IMR-90 (cell line): Measurements from ENCODE around the gene ZYX. TPM values are rescaled to one million over a fixed set of nuclear protein-coding genes. Genes with fewer than 3 reads are reported as not detected.
"Not testable (repeated sequence)": the region's sequence is repeated elsewhere in the genome, so short reads cannot be mapped to it uniquely, and the experiment has no call there.

Experiments
- ATAC-seq: fragments of 200-7000 bp; cut with Tn5 transposase; 2 replicates; pipeline ENCODE4 v1.9.1; 2020; ENCODE audit warnings: low read depth, mild to moderate bottlenecking, moderate library complexity
- BruUV-seq: library from RNA; stranded (reverse); fragments of 400-500 nt; replicated peaks from 2 replicates; lab custom pipeline; 2021; lab: Mats Ljungman, UMichigan
- CTCF ChIA-PET: fragments of 300-600 bp; formaldehyde crosslinking; extraction: SDS; loops from one replicate; lab custom pipeline; 2021; ENCODE audit warnings: antibody characterized with exemption; lab: Yijun Ruan, JAX
- POLR2A ChIA-PET: fragments of 300-600 bp; sonication (Branson Sonifier 250); formaldehyde crosslinking; loops from one replicate; lab custom pipeline; 2022; ENCODE audit warnings: antibody characterized with exemption; ENCODE audit not compliant: unreplicated experiment; lab: Charles Lee
- DNase-seq: peaks from one replicate; pipeline ENCODE4 v3.0.0; 2013
- H2AFZ ChIP-seq: replicated peaks from 2 replicates; pipeline ENCODE3; 2013; ENCODE audit warnings: low read length, mild to moderate bottlenecking; ENCODE audit not compliant: poor library complexity
- H2AK5ac ChIP-seq: 2 replicates; pipeline ENCODE4 v1.6.1; 2013; ENCODE audit warnings: low read depth, low read length, inconsistent platforms
- H2AK9ac ChIP-seq: replicated peaks from 2 replicates; pipeline ENCODE3; 2013; ENCODE audit warnings: mild to moderate bottlenecking, low read depth, low read length, moderate library complexity; ENCODE audit not compliant: poor library complexity
- H2BK120ac ChIP-seq: 2 replicates; pipeline ENCODE4 v1.6.1; 2013; ENCODE audit warnings: low read depth, low read length, inconsistent platforms
- H2BK15ac ChIP-seq: 3 replicates; pipeline ENCODE4 v1.6.1; 2013; ENCODE audit warnings: low read depth, low read length, inconsistent platforms
- H2BK20ac ChIP-seq: 2 replicates; pipeline ENCODE4 v1.6.1; 2013; ENCODE audit warnings: low read depth, mild to moderate bottlenecking, inconsistent platforms, low read length, moderate library complexity
- H2BK5ac ChIP-seq: 2 replicates; pipeline ENCODE4 v1.6.1; 2013; ENCODE audit warnings: mild to moderate bottlenecking, low read depth, low read length, inconsistent platforms; ENCODE audit not compliant: poor library complexity, severe bottlenecking
- H3K14ac ChIP-seq: replicated peaks from 2 replicates; pipeline ENCODE4 v1.6.1; 2013; ENCODE audit warnings: low read depth, low read length, inconsistent platforms
- H3K18ac ChIP-seq: 2 replicates; pipeline ENCODE4 v1.6.1; 2013; ENCODE audit warnings: low read depth, low read length, control low read depth
- H3K23ac ChIP-seq: 2 replicates; pipeline ENCODE4 v1.6.1; 2013; ENCODE audit warnings: low read depth, low read length, inconsistent platforms
- H3K27ac ChIP-seq: 2 replicates; pipeline ENCODE4 v1.5.1; 2013; ENCODE audit warnings: mild to moderate bottlenecking, control low read depth, low read length; ENCODE audit not compliant: insufficient read depth
- H3K27me3 ChIP-seq: 2 replicates; pipeline ENCODE4 v1.6.1; 2013; ENCODE audit warnings: low read length; ENCODE audit not compliant: control insufficient read depth, insufficient read depth
- H3K36me3 ChIP-seq: 2 replicates; pipeline ENCODE4 v1.6.1; 2013; ENCODE audit warnings: low read length, mixed read lengths; ENCODE audit not compliant: control insufficient read depth, insufficient read depth
- H3K4ac ChIP-seq: 2 replicates; pipeline ENCODE4 v1.6.1; 2013; ENCODE audit warnings: low read depth, low read length, inconsistent platforms
- H3K4me1 ChIP-seq: 2 replicates; pipeline ENCODE4 v1.6.1; 2013; ENCODE audit warnings: low read length, mixed read lengths; ENCODE audit not compliant: control insufficient read depth, insufficient read depth
- H3K4me2 ChIP-seq: 2 replicates; pipeline ENCODE4 v1.6.1; 2013; ENCODE audit warnings: low read depth, mild to moderate bottlenecking, control low read depth, low read length, moderate library complexity
- H3K4me3 ChIP-seq: 2 replicates; pipeline ENCODE4 v1.5.1; 2013; ENCODE audit warnings: low read depth, mild to moderate bottlenecking, control low read depth, low read length, moderate library complexity; ENCODE audit not compliant: insufficient read depth
- H3K56ac ChIP-seq: 2 replicates; pipeline ENCODE4 v1.6.1; 2013; ENCODE audit warnings: low read length, inconsistent platforms; ENCODE audit not compliant: insufficient read depth; ENCODE audit errors: extremely low read depth
- H3K79me1 ChIP-seq, 2 experiments: 2 replicates each; pipeline ENCODE4 v1.6.1; 2013; ENCODE audit warnings: low read length in 2 of 2, inconsistent platforms in 1 of 2, low read depth in 1 of 2
- H3K9ac ChIP-seq: 2 replicates; pipeline ENCODE4 v1.6.1; 2013; ENCODE audit warnings: low read depth, low read length, control low read depth
- H3K9me1 ChIP-seq: 2 replicates; pipeline ENCODE4 v1.6.1; 2013; ENCODE audit warnings: low read length, inconsistent platforms; ENCODE audit not compliant: insufficient read depth
- H3K9me3 ChIP-seq: 2 replicates; pipeline ENCODE4 v1.6.1; 2013; ENCODE audit warnings: low read length; ENCODE audit not compliant: control insufficient read depth, insufficient read depth
- H4K20me1 ChIP-seq: 2 replicates; pipeline ENCODE4 v1.6.1; 2013; ENCODE audit warnings: low read length, inconsistent platforms; ENCODE audit not compliant: insufficient read depth
- H4K5ac ChIP-seq: 2 replicates; pipeline ENCODE4 v1.6.1; 2013; ENCODE audit warnings: mild to moderate bottlenecking, low read depth, low read length, control low read depth
- H4K8ac ChIP-seq, 2 experiments: 2 replicates each; pipeline ENCODE4 v1.6.1; 2013; ENCODE audit warnings: low read depth in 2 of 2, low read length in 2 of 2, control low read depth in 1 of 2, inconsistent platforms in 1 of 2
- H4K91ac ChIP-seq: 2 replicates; pipeline ENCODE4 v1.6.1; 2013; ENCODE audit warnings: low read depth, low read length, inconsistent platforms; ENCODE audit not compliant: insufficient read depth
- WGBS, 2 experiments: methylation state at CpG; one replicate each; pipeline versions ENCODE4 v1.1.5 to v1.1.7; 2013; ENCODE audit warnings: missing lambda C conversion rate in 2 of 2; ENCODE audit not compliant: insufficient read length in 1 of 2; ENCODE audit errors: extremely low coverage in 2 of 2; 5-methylcytosine and 5-hydroxymethylcytosine counted together
- dilution Hi-C: fragments of 300-500 bp; cut with HindIII; formaldehyde crosslinking; loops from one replicate; pipeline ENCODE4 v1.14.3; 2018; ENCODE audit warnings: low sequenced_read_pairs; ENCODE audit not compliant: unreplicated experiment
- in situ Hi-C: fragments of 300-500 bp; cut with MboI; formaldehyde crosslinking; loops from 3 replicates; pipeline ENCODE4 v1.14.3; 2019; ENCODE audit warnings: low sequenced_read_pairs, inconsistent platforms, mixed read lengths
- intact Hi-C: fragments of 100-400 bp; cut with micrococcal nuclease; formaldehyde crosslinking; loops from 2 replicates; pipeline ENCODE4 v1.10.0; 2022
- polyA plus RNA-seq, 3 experiments: library from polyadenylated mRNA; depleted of rRNA; stranded (reverse); fragments of >200 nt; gene quantifications; 2 replicates each; pipeline ENCODE4 v1.2.3, GENCODE V29; 2012; ENCODE audit warnings: low replicate concordance in 1 of 3
- total RNA-seq: library from RNA; depleted of rRNA; stranded (reverse); fragments of >200 nt; gene quantifications from 2 replicates; pipeline ENCODE4 v1.2.3, GENCODE V29; 2012

Gene ZYX
- total and polyA plus RNA-seq, 2 of the 4 experiments (the other 2 are of a cell fraction): 22.6 to 334 TPM

GRCh38 chr7:143402233-143402632, 21.1 kb downstream of the ZYX start:
- H2BK20ac ChIP-seq, intact Hi-C loops, dilution Hi-C loops, BruUV-seq, H3K14ac ChIP-seq, H2BK5ac ChIP-seq, H3K4me3 ChIP-seq, H3K79me1 ChIP-seq, H3K36me3 ChIP-seq, H3K4ac ChIP-seq, DNase-seq, H4K5ac ChIP-seq, H3K4me2 ChIP-seq, H2AK9ac ChIP-seq, in situ Hi-C loops, ATAC-seq, H2AFZ ChIP-seq, POLR2A ChIA-PET, H2BK15ac ChIP-seq, H4K8ac ChIP-seq, H4K91ac ChIP-seq, H2AK5ac ChIP-seq, H3K27ac ChIP-seq, H2BK120ac ChIP-seq, H3K18ac ChIP-seq, H3K23ac ChIP-seq, H4K20me1 ChIP-seq, H3K9ac ChIP-seq, H3K4me1 ChIP-seq, H3K9me3 ChIP-seq, H3K9me1 ChIP-seq, H3K56ac ChIP-seq: not testable (repeated sequence)
- peaks cover 10% of the 10 kb centered on the region for H3K27me3 ChIP-seq
- CTCF ChIA-PET: interaction anchor here (1.2 kb wide), 1 partner anchor 23 kb away, joined by 3 read pairs; no protein-coding TSS in a partner anchor
- WGBS, 2 experiments: no CpG with 5 or more reads among the region's 4 CpGs
